Breast epithelium (tissue), 4 donors: ENCODE results near the gene DHRS3. TPM values are rescaled to one million over a fixed set of nuclear protein-coding genes. Genes with fewer than 3 reads are reported as not detected.

Experiments used
- DNase-seq, 2 donors: peaks; one replicate each; pipeline ENCODE4 v3.0.0-alpha.2; 2019; ENCODE audit warnings: low spot score in 2 of 2
- H3K27ac ChIP-seq, 2 donors: fragments of 200-600 bp; sonication (generic) in 1 of 2; one replicate each; pipeline ENCODE4 v1.5.1; 2016 to 2019; ENCODE audit warnings: mild to moderate bottlenecking in 1 of 2
- H3K27me3 ChIP-seq, 2 donors: fragments of 200-600 bp; sonication (generic) in 1 of 2; one replicate each; pipeline versions ENCODE4 v1.5.1 to v1.6.0; 2017 to 2019; ENCODE audit warnings: control low read depth in 1 of 2, mild to moderate bottlenecking in 1 of 2
- H3K36me3 ChIP-seq: fragments of 200-600 bp; one replicate; pipeline ENCODE4 v1.5.1; 2019
- H3K4me1 ChIP-seq, 2 donors: fragments of 200-600 bp; sonication (generic); one replicate each; pipeline ENCODE4 v1.5.1; 2016 to 2019; ENCODE audit warnings: control low read depth in 1 of 2
- H3K4me3 ChIP-seq, 3 donors: fragments of 200-600 bp; sonication (generic); 1 replicate in 2 of 3; 2 replicates in 1 of 3; pipeline ENCODE4 v1.5.1; 2016 to 2019; ENCODE audit warnings: mild to moderate bottlenecking in 3 of 3, moderate library complexity in 2 of 3
- H3K9me3 ChIP-seq, 2 donors: fragments of 200-600 bp; sonication (generic) in 1 of 2; one replicate each; pipeline ENCODE4 v1.5.1; 2016 to 2019; ENCODE audit warnings: control low read depth in 1 of 2
- POLR2A ChIP-seq: fragments of 450-650 bp; IDR thresholded peaks from one replicate; pipeline ENCODE4 v1.6.1; 2016; ENCODE audit warnings: antibody characterized with exemption, mild to moderate bottlenecking, moderate library complexity
- POLR2AphosphoS5 ChIP-seq, 3 donors: sonication (generic); formaldehyde crosslinking; IDR thresholded peaks; one replicate each; pipeline ENCODE4 v1.6.1; 2017; ENCODE audit warnings: antibody characterized with exemption in 3 of 3
- intact Hi-C: fragments of 100-400 bp; cut with DNase I; formaldehyde crosslinking; loops from one replicate; pipeline ENCODE4 v1.15.1; 2023; ENCODE audit warnings: low total_unique reads
- total RNA-seq, 3 donors: library from RNA; depleted of rRNA; stranded (reverse); fragments of >200 nt; gene quantifications; one replicate each; pipeline ENCODE4 v1.1.0, GENCODE V29; 2016
- TF ChIP-seq, protein P1 (sequence below), 3 donors: fragments of 450-650 bp; IDR thresholded peaks; one replicate each; pipeline ENCODE4 v1.5.1; 2016 to 2017; ENCODE audit warnings: antibody characterized with exemption in 3 of 3, mild to moderate bottlenecking in 3 of 3, moderate library complexity in 3 of 3

Gene DHRS3
- total RNA-seq, 3 donors from 2014 or later = 109 to 151 (median 117) TPM

DNA sequence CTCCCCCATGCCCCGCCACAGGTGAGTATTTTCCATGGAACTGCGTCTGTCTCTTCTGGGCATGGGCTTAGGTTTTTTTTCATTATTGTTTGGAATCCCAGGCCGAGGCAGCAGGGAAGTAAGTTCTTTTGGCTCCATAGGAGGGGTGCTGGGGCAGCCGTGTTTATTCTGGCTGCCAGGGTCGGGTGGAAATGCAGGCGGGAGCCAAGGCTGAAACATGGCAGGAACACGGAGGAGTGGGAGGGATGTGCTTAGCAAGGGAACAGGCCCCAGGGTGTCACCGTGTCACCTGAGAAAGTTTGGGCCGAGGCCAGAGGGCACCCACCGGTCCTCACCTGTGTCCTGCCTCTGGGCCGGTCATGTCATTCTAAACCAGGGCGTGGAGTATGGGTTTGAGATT is 4.5 kb upstream of the DHRS3 start:
- peak in 1 of 2 donors; percentile 82 for DNase-seq
- Histone ChIP-seq H3K4me3 (no peak overlapping the region), H3K27ac (peak overlapping the region; percentile 77 to 97), H3K36me3 (no peaks in the 10 kb centered on the region), H3K27me3 (no peaks in the 10 kb centered on the region), H3K4me1 (peaks cover 17 to 24% of the 10 kb centered on the region in 2 donors), H3K9me3 (no peaks in the 10 kb centered on the region)
- peak in 2 of 3 donors; percentile 35 to 37 for TF ChIP-seq POLR2AphosphoS5 (IDR thresholded peaks at IDR 0.05)
- no peak for TF ChIP-seq POLR2A
- intact Hi-C loops = no loop called here

DNA sequence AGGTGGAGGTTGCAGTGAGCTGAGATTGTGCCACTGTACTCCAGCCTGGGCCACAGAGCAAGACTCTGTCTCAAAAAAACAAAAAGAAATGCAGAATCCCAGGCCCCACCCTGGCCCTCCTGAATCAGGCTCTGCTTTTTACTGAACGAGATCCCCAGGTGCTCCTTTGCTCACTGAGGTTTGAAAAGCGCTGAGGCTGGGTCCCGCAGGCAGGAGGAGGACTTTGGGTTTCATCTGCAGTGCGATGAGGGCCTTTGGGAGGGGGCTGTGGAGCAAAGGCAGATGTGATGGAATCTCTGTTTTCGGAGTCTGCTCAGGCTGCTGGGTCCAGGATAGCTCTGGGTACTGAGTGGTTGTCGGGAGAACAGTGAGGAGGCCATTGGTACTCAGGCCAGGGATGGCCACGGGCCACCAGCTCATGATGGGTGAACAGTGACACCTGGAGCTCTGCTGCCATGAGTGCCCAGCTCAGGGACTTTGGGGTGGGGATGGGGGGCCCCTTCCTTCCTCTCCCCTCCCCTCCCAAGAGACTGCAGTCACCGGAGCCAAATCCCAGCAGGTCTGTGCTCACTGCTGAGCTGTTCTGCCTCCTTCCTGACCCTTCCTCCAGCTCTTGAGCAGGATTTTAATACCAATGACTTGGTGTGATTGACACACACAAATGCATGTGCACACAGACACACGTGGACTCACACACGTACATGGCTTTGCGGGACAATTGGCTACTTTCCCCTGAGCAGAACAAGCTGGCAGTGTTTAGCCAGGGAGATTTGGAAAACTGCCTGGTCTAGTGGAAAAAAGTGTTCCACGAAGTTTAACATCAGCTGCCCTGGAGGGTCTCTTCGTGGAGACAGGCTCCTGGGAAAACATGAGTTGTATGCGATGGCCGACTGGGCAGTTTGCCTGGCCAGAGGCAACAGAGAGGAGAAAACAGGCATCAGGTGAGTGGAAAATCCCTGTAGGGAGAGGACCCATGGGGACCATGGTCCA is 3.6 kb upstream of the DHRS3 start:
- peak overlapping the region; percentile 77 to 97 for H3K27ac ChIP-seq
- H3K4me1 ChIP-seq = peaks cover 17 to 24% of the 10 kb centered on the region in 2 donors
- H3K4me3 ChIP-seq = no peak overlapping the region
- H3K9me3 ChIP-seq = no peaks in the 10 kb centered on the region
- TF ChIP-seq POLR2AphosphoS5 (IDR thresholded peaks at IDR 0.05) (no peak), POLR2A (no peak)
- TF ChIP-seq, protein P1, sequence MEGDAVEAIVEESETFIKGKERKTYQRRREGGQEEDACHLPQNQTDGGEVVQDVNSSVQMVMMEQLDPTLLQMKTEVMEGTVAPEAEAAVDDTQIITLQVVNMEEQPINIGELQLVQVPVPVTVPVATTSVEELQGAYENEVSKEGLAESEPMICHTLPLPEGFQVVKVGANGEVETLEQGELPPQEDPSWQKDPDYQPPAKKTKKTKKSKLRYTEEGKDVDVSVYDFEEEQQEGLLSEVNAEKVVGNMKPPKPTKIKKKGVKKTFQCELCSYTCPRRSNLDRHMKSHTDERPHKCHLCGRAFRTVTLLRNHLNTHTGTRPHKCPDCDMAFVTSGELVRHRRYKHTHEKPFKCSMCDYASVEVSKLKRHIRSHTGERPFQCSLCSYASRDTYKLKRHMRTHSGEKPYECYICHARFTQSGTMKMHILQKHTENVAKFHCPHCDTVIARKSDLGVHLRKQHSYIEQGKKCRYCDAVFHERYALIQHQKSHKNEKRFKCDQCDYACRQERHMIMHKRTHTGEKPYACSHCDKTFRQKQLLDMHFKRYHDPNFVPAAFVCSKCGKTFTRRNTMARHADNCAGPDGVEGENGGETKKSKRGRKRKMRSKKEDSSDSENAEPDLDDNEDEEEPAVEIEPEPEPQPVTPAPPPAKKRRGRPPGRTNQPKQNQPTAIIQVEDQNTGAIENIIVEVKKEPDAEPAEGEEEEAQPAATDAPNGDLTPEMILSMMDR (IDR thresholded peaks at IDR 0.05) = no peak
- no peaks in the 10 kb centered on the region for H3K27me3 ChIP-seq
- DNase-seq = peak; percentile 52 to 65
- intact Hi-C loops = no loop called here
- H3K36me3 ChIP-seq = no peaks in the 10 kb centered on the region

DNA sequence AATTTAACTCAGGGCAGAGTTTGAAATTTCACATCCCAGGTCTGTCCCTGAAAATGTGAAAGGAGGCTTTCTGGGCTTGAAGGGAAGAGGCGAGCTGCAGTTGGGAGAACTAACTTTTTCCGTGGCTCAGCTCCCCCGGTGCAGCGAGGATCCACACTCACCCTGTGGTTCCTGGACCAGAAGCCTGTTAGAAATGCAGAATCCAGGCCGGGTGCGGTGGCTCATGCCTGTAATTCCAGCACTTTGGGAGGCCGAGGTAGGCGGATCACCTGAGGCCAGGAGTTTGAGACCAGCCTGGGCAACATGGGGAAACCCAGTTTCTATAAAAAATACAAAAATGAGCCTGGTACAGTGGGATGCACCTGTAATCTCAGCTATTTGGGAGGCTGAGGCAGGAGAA is 2.9 kb upstream of the DHRS3 start:
- DNase-seq = no peak
- Histone ChIP-seq H3K9me3 (no peaks in the 10 kb centered on the region), H3K27ac (peak overlapping the region; percentile 94 to 97), H3K4me3 (no peak overlapping the region), H3K4me1 (peaks cover 17 to 24% of the 10 kb centered on the region in 2 donors), H3K27me3 (no peaks in the 10 kb centered on the region), H3K36me3 (no peaks in the 10 kb centered on the region)
- intact Hi-C loops = no loop called here
- TF ChIP-seq POLR2AphosphoS5 (IDR thresholded peaks at IDR 0.05) = no peak
- TF ChIP-seq, protein P1 (IDR thresholded peaks at IDR 0.05) = no peak
- TF ChIP-seq POLR2A = no peak

DNA sequence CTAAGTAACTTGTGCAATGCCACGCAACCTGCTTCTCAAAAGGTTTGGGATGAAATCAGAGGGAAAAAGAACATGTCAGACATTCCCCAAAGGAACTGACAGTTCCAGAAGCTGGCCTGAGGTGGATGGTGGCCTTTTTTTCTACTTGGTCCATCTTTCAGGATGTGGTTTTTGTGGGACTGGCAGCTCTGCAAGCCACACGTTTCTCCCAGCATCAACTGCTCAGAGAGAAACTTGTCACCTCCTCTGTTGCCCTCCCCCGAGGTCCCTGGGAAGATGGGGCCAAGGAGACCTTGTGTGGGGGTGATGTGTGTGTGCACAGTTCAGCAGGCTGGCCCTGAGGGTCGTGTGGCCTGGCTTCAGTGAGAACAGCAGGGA is 2.5 kb upstream of the DHRS3 start:
- Histone ChIP-seq H3K27me3 (no peaks in the 10 kb centered on the region), H3K36me3 (no peaks in the 10 kb centered on the region), H3K4me3 (peak overlapping the region in 1 of 3 donors; percentile 92), H3K4me1 (peaks cover 17 to 24% of the 10 kb centered on the region in 2 donors), H3K27ac (peak overlapping the region; percentile 94 to 97), H3K9me3 (no peaks in the 10 kb centered on the region)
- intact Hi-C loops = no loop called here
- peak in 1 of 3 donors; percentile 25 for TF ChIP-seq POLR2AphosphoS5 (IDR thresholded peaks at IDR 0.05)
- TF ChIP-seq POLR2A = no peak
- DNase-seq = peak in 1 of 2 donors; percentile 75

DNA sequence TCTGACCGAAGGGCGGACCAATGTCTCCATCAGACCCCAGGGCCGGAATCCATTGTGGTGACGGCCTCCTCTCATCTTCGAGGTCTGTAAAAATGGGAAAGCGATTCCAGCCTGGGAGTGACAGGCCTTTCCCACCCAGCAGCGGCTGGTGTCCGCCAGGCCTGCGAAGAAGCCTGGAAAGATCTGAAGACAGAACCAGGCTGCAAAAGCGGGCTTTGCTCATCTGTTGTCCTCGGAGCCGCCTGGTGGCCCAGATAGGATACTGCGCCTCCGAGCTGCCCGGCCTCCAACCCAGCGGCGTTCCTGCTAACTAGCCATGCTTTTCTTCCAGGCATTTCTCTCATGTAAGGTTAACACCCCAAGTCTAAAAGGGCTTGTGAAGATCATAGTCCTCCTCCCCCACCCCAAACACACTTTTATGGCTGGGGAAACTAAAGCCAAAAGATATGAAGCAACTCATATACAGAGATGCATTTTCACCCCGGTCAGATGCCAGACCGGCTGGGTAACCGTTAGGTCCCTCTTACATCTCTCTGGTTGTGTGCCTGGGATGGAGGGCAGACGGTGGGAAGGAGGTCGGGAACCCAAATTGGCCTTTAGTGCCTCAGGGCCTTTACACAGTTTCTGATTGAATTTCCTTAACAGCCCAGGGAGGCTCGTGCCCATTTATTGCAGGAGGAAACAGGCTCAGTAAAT is 1.9 kb upstream of the DHRS3 start:
- DNase-seq = peak; percentile 88
- Histone ChIP-seq H3K27ac (peak overlapping the region; percentile 94 to 97), H3K9me3 (no peaks in the 10 kb centered on the region), H3K36me3 (no peaks in the 10 kb centered on the region), H3K27me3 (no peaks in the 10 kb centered on the region), H3K4me1 (peaks cover 17 to 29% of the 10 kb centered on the region in 2 donors), H3K4me3 (peak overlapping the region; percentile 73 to 92 (median 83))
- intact Hi-C loops = loop anchor here (5.0 kb wide), 1 partner anchor 73 kb away; no protein-coding TSS in a partner anchor
- TF ChIP-seq, protein P1 (IDR thresholded peaks at IDR 0.05) = peak; percentile 97 to 98 (median 98)
- TF ChIP-seq POLR2A (no peak), POLR2AphosphoS5 (IDR thresholded peaks at IDR 0.05) (peak; percentile 49 to 57 (median 50))
